ENCODE results near the gene ARG2.
A peak's percentile ranks its signal among the peaks of the same experiment; 100 is the strongest.
"Not testable (repeated sequence)": the region's sequence is repeated elsewhere in the genome, so short reads cannot be mapped to it uniquely, and the experiment has no call there.

The ARG2 gene

GRCh38 chr14:67595392-67595791, 24.3 kb upstream of the ARG2 start:
- no peaks in the 10 kb centered on the region for H4K20me1 ChIP-seq (ENCODE audit: control insufficient read depth, insufficient read depth, low read depth, low read length)
- peaks cover 14% of the 10 kb centered on the region; the same call in 1 of the 2 replicates for H3K36me3 ChIP-seq (ENCODE audit: control insufficient read depth, low read length)
- peaks cover 28% of the 10 kb centered on the region for H3K79me2 ChIP-seq (ENCODE audit: control insufficient read depth, low read length)
- no peaks in the 10 kb centered on the region for H3K9me3 ChIP-seq (ENCODE audit: control insufficient read depth, insufficient read depth, low read length)
- H3K4me2 ChIP-seq (ENCODE audit: low read length) = no peak overlapping the region
- no peaks in the 10 kb centered on the region for H3F3A ChIP-seq (ENCODE audit: control insufficient read depth, insufficient read depth)
- H3K27ac ChIP-seq (ENCODE audit: low read depth, low read length) = no peak overlapping the region
- no peak for TF ChIP-seq EZH2phosphoT487 (IDR thresholded peaks at IDR 0.05; ENCODE audit: borderline replicate concordance, low read length)
- TF ChIP-seq, protein P1, sequence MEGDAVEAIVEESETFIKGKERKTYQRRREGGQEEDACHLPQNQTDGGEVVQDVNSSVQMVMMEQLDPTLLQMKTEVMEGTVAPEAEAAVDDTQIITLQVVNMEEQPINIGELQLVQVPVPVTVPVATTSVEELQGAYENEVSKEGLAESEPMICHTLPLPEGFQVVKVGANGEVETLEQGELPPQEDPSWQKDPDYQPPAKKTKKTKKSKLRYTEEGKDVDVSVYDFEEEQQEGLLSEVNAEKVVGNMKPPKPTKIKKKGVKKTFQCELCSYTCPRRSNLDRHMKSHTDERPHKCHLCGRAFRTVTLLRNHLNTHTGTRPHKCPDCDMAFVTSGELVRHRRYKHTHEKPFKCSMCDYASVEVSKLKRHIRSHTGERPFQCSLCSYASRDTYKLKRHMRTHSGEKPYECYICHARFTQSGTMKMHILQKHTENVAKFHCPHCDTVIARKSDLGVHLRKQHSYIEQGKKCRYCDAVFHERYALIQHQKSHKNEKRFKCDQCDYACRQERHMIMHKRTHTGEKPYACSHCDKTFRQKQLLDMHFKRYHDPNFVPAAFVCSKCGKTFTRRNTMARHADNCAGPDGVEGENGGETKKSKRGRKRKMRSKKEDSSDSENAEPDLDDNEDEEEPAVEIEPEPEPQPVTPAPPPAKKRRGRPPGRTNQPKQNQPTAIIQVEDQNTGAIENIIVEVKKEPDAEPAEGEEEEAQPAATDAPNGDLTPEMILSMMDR (IDR thresholded peaks at IDR 0.05; ENCODE audit: low read depth, low read length, poor library complexity, severe bottlenecking) = no peak
- peaks cover 9% of the 10 kb centered on the region for H3K4me1 ChIP-seq (ENCODE audit: control insufficient read depth, low read length)
- H3K9me2 ChIP-seq (replicated peaks; ENCODE audit: control insufficient read depth, low read length) = no peaks in the 10 kb centered on the region
- no peak overlapping the region for H3K4me3 ChIP-seq (ENCODE audit: low read length)
- H3K27me3 ChIP-seq (ENCODE audit: control insufficient read depth, low read length) = no peaks in the 10 kb centered on the region

DNA sequence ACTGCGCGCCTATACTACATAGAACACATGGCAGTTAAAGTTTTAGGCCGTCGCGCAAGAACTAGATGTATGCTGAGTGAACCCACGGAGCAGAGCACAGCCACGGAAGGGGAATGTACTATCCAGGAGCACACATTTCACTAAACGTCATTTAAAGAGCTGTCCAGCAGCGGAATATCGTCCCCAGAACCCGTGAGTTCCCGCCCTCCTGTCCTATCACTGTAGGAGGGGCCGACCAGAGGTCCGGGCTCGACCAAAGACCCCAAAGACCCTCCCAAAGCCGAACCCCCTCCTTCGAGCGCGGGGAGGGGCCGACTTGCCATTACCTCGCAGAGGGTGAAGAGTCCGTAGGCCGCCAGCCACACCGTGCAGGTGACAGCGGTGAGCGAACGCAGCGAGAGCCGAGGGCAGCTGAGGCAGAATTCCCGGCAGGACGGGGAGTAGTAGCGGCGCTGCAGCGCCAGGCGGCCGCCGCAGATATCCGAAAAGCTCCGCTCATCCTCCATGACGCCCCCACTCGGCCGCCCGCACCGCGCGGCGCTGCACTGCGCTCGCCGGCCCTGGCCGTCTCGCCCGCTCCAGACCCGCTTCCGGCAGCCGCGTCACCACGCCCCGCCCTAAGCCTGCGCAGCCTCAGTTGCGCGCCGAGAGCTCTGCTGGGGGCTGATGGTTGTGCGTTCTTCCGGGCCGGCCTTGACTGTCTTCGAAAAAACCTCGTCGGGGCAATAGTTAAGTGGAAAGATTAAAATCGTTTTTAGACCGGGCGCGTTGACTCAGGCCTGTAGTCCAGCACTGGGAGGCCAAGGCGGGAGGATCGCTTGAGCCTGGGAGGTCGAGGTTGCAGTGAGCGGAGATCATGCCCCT, 19.8 kb upstream of the ARG2 start, which contains the start of gene PIGH:
PIGH (minus strand) TSS at position 571 of the 864 bp plus-strand sequence; CDS start at position 506, 65 bp downstream.
- TF ChIP-seq, protein P1 (IDR thresholded peaks at IDR 0.05; ENCODE audit: low read depth, low read length, poor library complexity, severe bottlenecking) = peak; percentile 76
- TF ChIP-seq EZH2phosphoT487 (IDR thresholded peaks at IDR 0.05; ENCODE audit: borderline replicate concordance, low read length) = no peak
- no peaks in the 10 kb centered on the region for H4K20me1 ChIP-seq (ENCODE audit: control insufficient read depth, insufficient read depth, low read depth, low read length)

DNA sequence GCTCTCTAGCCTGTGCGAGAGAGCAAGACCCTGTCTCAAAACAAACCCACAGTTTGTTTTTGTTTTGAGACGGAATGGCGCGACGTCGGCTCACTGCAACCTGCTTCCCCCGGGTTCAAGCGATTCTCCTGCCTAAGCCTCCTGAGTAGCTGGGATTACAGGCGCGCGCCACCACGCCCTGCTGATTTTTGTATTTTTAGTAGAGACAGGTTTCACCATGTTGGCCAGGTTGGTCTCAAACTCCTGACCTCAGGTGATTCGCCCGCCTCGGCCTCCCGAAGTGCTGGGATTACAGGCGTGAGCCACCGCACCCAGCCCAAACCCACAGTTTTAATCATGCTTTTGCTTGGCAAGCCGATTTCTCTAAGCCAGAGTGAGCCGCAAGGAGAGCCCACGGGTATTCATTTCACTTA, 19.2 kb upstream of the ARG2 start:
- not testable (repeated sequence) for H4K20me1 ChIP-seq (ENCODE audit: control insufficient read depth, insufficient read depth, low read depth, low read length); H3K36me3 ChIP-seq (ENCODE audit: control insufficient read depth, low read length); H3F3A ChIP-seq (ENCODE audit: control insufficient read depth, insufficient read depth); H3K27ac ChIP-seq (ENCODE audit: low read depth, low read length); H3K27me3 ChIP-seq (ENCODE audit: control insufficient read depth, low read length); H3K9me3 ChIP-seq (ENCODE audit: control insufficient read depth, insufficient read depth, low read length); H3K9me2 ChIP-seq (replicated peaks; ENCODE audit: control insufficient read depth, low read length)
- Histone ChIP-seq H3K4me1 (ENCODE audit: control insufficient read depth, low read length) (peaks cover 32% of the 10 kb centered on the region), H3K4me3 (ENCODE audit: low read length) (peak overlapping the region; percentile 96), H3K79me2 (ENCODE audit: control insufficient read depth, low read length) (peaks cover 28% of the 10 kb centered on the region), H3K4me2 (ENCODE audit: low read length) (peak overlapping the region; percentile 75)

More for the DNA sequence above, 19.8 kb upstream of the ARG2 start, which contains the start of gene PIGH:
- Histone ChIP-seq H3K4me2 (ENCODE audit: low read length) (peak within 1 kb of the TSS; percentile 75), H3K4me1 (ENCODE audit: control insufficient read depth, low read length) (peaks cover 32% of the 10 kb centered on the region), H3F3A (ENCODE audit: control insufficient read depth, insufficient read depth) (no peaks in the 10 kb centered on the region), H3K36me3 (ENCODE audit: control insufficient read depth, low read length) (no peaks in the 10 kb centered on the region), H3K9me2 (replicated peaks; ENCODE audit: control insufficient read depth, low read length) (no peaks in the 10 kb centered on the region), H3K27ac (ENCODE audit: low read depth, low read length) (peak within 1 kb of the TSS; percentile 15; the same call in 1 of the 2 replicates), H3K79me2 (ENCODE audit: control insufficient read depth, low read length) (peaks cover 28% of the 10 kb centered on the region), H3K9me3 (ENCODE audit: control insufficient read depth, insufficient read depth, low read length) (no peaks in the 10 kb centered on the region), H3K4me3 (ENCODE audit: low read length) (peak within 1 kb of the TSS; percentile 96), H3K27me3 (ENCODE audit: control insufficient read depth, low read length) (no peaks in the 10 kb centered on the region)

GRCh38 chr14:67602076-67602475, 17.6 kb upstream of the ARG2 start:
- Histone ChIP-seq H3K4me2 (ENCODE audit: low read length) (peak overlapping the region; percentile 44; the same call in 1 of the 2 replicates), H3K27me3 (ENCODE audit: control insufficient read depth, low read length) (no peaks in the 10 kb centered on the region)

More at GRCh38 chr14:67602076-67602475, 17.6 kb upstream of the ARG2 start:
- H3K9me3 ChIP-seq (ENCODE audit: control insufficient read depth, insufficient read depth, low read length) = no peaks in the 10 kb centered on the region
- H3K27ac ChIP-seq (ENCODE audit: low read depth, low read length) = no peak overlapping the region
- H3K4me3 ChIP-seq (ENCODE audit: low read length) = no peak overlapping the region
- H4K20me1 ChIP-seq (ENCODE audit: control insufficient read depth, insufficient read depth, low read depth, low read length) = no peaks in the 10 kb centered on the region
- H3K79me2 ChIP-seq (ENCODE audit: control insufficient read depth, low read length) = peaks cover 24% of the 10 kb centered on the region
- H3K4me1 ChIP-seq (ENCODE audit: control insufficient read depth, low read length) = peaks cover 32% of the 10 kb centered on the region
- no peaks in the 10 kb centered on the region for H3K36me3 ChIP-seq (ENCODE audit: control insufficient read depth, low read length)
- TF ChIP-seq, protein P1 (IDR thresholded peaks at IDR 0.05; ENCODE audit: low read depth, low read length, poor library complexity, severe bottlenecking) = no peak
- TF ChIP-seq EZH2phosphoT487 (IDR thresholded peaks at IDR 0.05; ENCODE audit: borderline replicate concordance, low read length) = no peak
- no peaks in the 10 kb centered on the region for H3F3A ChIP-seq (ENCODE audit: control insufficient read depth, insufficient read depth)
- H3K9me2 ChIP-seq (replicated peaks; ENCODE audit: control insufficient read depth, low read length) = no peaks in the 10 kb centered on the region
